Upper lobe of right lung (tissue), 1 donor: Measurements from ENCODE around the gene BHLHE40. TPM values are rescaled to one million over a fixed set of nuclear protein-coding genes. Genes with fewer than 3 reads are reported as not detected.

Experiments
- ATAC-seq: fragments of 200-7000 bp; cut with Tn5 transposase; one replicate; pipeline ENCODE4 v1.9.1; 2020; ENCODE audit warnings: mild to moderate bottlenecking, moderate library complexity
- DNase-seq: peaks from one replicate; pipeline ENCODE4 v3.0.0-alpha.2; 2020
- H3K27ac ChIP-seq: fragments of 200-600 bp; one replicate; pipeline ENCODE4 v1.8.0; 2022
- H3K27me3 ChIP-seq: fragments of 200-600 bp; one replicate; pipeline ENCODE4 v1.8.0; 2022; ENCODE audit warnings: mild to moderate bottlenecking
- H3K36me3 ChIP-seq: fragments of 200-600 bp; one replicate; pipeline ENCODE4 v1.8.0; 2022
- H3K4me1 ChIP-seq: fragments of 200-600 bp; one replicate; pipeline ENCODE4 v1.8.0; 2022
- H3K4me3 ChIP-seq: fragments of 200-600 bp; one replicate; pipeline ENCODE4 v1.8.0; 2022; ENCODE audit warnings: mild to moderate bottlenecking
- H3K9me3 ChIP-seq: fragments of 200-600 bp; one replicate; pipeline ENCODE4 v1.8.0; 2022
- intact Hi-C: fragments of 100-400 bp; cut with DNase I; formaldehyde crosslinking; loops from one replicate; pipeline ENCODE4 v1.11.0; 2022
- total RNA-seq: library from RNA; stranded (reverse); fragmentation: NEBNext Ultra II Directional; extraction: Animal tissue kit (Norgen Biotek cat#: 25700); gene quantifications from one replicate; pipeline ENCODE4 v1.2.1, GENCODE V29; 2021
- TF ChIP-seq, protein P1 (sequence below): fragments of 200-600 bp; IDR thresholded peaks from one replicate; pipeline ENCODE4 v1.8.0; 2022; ENCODE audit warnings: antibody characterized with exemption
- donor health status: DM: no; HTN: yes; CAD: no; lungs with severe emphysema.

Gene BHLHE40
- total RNA-seq, 1 donor from 2014 or later, result 97.1 TPM

DNA sequence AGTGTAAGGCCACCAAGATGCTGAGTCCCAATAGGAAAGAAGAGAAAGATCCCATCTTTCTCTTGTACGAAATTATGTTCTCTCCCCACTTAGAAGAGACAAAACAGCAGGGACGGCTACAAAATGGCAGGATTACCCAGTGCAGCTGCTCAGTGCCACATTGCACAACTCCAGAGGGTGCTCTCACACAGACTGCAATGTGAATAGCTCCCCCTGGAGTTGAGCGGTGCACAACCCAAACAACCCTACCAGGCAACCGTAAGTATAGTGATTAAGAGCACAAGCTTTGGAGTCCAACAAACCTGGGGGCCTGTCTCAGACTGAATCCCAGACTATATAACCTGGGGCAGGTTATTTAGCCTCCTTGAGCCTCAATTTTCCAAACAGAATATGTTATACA is 3.1 kb upstream of the BHLHE40 start:
- ATAC-seq, result peak; percentile 4
- Histone ChIP-seq H3K27ac (peak overlapping the region; percentile 100), H3K4me3 (no peak overlapping the region), H3K4me1 (peaks cover 11% of the 10 kb centered on the region), H3K9me3 (no peaks in the 10 kb centered on the region), H3K27me3 (no peaks in the 10 kb centered on the region), H3K36me3 (peaks cover 6% of the 10 kb centered on the region)
- DNase-seq, result peak; percentile 78
- intact Hi-C loops, result no loop called here
- TF ChIP-seq, protein P1, sequence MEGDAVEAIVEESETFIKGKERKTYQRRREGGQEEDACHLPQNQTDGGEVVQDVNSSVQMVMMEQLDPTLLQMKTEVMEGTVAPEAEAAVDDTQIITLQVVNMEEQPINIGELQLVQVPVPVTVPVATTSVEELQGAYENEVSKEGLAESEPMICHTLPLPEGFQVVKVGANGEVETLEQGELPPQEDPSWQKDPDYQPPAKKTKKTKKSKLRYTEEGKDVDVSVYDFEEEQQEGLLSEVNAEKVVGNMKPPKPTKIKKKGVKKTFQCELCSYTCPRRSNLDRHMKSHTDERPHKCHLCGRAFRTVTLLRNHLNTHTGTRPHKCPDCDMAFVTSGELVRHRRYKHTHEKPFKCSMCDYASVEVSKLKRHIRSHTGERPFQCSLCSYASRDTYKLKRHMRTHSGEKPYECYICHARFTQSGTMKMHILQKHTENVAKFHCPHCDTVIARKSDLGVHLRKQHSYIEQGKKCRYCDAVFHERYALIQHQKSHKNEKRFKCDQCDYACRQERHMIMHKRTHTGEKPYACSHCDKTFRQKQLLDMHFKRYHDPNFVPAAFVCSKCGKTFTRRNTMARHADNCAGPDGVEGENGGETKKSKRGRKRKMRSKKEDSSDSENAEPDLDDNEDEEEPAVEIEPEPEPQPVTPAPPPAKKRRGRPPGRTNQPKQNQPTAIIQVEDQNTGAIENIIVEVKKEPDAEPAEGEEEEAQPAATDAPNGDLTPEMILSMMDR, result peak; percentile 65

DNA sequence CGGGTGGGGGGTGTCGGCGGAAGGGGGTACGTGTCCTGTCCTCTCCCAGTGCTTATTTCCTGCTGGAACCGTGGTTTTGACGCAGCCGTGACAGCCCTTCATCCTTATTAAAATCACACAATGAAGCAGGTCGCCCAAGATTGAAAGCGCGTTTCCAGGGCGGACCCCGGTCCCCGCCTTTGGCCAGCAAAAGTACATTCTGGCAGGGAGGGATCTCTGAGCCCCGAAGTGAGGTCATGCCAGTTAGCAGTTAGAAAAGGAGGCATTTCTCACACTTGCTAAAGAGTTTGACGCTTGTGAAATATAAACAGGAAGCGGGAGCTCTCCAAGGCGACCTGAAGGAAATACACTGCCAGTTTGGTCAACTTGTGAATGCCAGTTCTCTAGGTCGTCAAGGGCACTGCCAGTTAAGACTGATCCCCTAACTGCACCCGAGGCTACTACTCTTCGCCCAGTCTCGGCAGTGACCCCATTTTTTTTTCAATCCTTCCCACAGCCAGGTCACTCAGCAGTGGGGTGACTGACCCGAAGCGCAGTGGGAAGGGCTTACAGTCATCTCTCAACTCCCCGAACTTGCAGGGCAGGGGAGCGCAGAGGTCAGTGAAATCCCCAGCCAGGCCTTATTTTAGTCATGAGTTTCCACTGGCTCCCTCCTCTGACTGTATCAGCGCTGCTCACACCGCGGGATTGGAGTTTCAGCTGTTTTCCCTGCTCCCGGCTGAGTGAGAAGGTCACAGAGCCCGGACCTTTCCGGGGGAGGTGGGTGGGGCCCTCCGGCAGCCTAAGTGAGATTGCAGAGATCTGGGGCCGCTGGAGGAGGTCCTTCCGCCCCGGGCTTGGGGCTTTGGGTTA is 2.0 kb upstream of the BHLHE40 start:
- Histone ChIP-seq H3K36me3 (peaks cover 12% of the 10 kb centered on the region), H3K27ac (peak overlapping the region; percentile 100), H3K27me3 (no peaks in the 10 kb centered on the region), H3K9me3 (no peaks in the 10 kb centered on the region), H3K4me3 (peak overlapping the region; percentile 98), H3K4me1 (peaks cover 20% of the 10 kb centered on the region)
- peak; percentile 5 for ATAC-seq
- intact Hi-C loops, result no loop called here
- DNase-seq, result peak; percentile 91
- TF ChIP-seq, protein P1, result no peak

DNA sequence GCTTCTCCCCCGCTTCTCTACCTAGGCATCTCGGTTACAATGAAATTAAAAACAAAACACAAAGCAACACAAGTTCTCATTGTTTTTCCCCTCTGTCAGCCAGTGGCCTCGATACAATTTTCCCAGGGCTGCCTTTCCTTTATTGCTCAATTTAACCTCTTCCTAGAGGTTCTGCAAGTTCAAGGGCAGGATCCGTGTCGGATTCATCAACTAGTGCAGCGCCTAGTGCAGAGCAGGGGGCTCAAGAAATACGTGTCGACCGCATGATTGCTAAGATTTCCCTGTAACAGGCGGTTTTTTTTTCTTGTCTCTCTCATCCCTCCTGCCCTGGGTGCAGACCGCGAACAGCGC is 1.4 kb upstream of the BHLHE40 start:
- intact Hi-C loops, result no loop called here
- Histone ChIP-seq H3K9me3 (no peaks in the 10 kb centered on the region), H3K27ac (peak overlapping the region; percentile 100), H3K36me3 (peaks cover 18% of the 10 kb centered on the region), H3K4me3 (peak overlapping the region; percentile 98), H3K27me3 (no peaks in the 10 kb centered on the region), H3K4me1 (peaks cover 26% of the 10 kb centered on the region)
- ATAC-seq (no peak), DNase-seq (no peak)
- TF ChIP-seq, protein P1, result no peak

DNA sequence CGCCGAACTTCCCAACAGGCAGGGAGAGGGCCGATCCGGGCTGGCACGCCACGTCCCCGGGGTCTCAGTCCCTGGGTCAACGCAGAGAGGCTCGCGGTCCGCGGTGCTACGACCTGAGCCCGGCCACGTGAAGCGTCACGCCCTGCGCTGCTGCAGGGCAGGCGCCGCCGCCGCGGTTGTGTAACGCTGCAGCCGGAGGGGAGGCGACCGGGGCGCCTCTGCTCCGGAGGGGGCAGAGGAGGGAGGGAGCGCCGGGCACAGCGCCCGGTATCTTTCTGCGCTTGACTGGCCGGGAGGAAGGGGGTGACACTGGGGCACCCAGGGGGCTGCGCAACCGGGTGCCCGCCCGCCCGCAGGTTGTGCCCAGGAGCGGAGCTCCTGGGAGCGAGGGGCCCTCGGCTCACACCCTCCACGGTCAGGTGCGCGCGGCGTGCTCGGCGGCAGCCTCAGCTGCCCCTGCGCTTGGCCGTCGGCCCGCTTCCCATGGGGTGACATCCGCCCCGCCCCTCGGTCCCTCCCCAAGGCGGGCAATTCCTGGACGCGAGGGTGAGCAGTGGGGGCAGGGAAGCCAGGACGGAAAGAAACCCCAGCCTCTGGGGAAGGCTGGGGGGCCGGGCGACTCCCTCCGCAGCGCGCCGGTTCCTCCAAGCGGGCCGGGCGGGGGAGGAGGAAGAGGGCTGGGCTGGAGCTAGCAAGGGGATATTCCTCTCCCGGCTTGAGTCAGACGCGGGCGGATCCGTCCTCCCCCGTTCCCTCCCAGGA is 852 bp upstream of the BHLHE40 start:
- DNase-seq (peak; percentile 99), ATAC-seq (peak; percentile 83)
- peak overlapping the region; percentile 100 for H3K27ac ChIP-seq
- TF ChIP-seq, protein P1, result no peak
- no peaks in the 10 kb centered on the region for H3K9me3 ChIP-seq
- H3K27me3 ChIP-seq, result no peaks in the 10 kb centered on the region
- peaks cover 24% of the 10 kb centered on the region for H3K36me3 ChIP-seq
- intact Hi-C loops, result no loop called here
- H3K4me3 ChIP-seq, result peak overlapping the region; percentile 98
- peaks cover 32% of the 10 kb centered on the region for H3K4me1 ChIP-seq

DNA sequence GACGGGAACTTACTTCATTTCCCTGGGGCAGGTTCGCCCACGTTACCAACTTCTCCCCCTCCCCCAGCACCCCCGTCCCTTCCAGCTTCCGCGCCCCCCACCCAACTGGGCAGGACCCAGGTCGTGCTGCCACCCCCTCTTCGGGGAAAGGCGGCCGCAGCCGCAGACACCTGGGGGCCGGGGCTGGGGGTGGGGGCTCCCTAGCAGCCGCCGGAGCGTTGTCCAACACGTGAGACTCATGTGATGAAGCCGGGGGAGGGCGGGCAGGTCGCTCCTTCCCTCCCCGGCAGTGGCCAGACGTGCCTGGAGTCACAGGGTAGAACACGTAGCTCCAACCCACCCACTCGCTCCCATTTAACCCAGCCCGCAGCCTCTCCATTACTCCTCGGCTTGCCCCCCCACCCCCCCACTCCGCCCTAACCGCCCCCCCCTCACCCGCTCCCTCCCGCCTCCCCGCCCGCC is 240 bp upstream of the BHLHE40 start:
- Histone ChIP-seq H3K27ac (peak overlapping the region; percentile 100), H3K4me3 (peak overlapping the region; percentile 98), H3K9me3 (no peaks in the 10 kb centered on the region), H3K4me1 (peaks cover 35% of the 10 kb centered on the region), H3K36me3 (peaks cover 30% of the 10 kb centered on the region), H3K27me3 (no peaks in the 10 kb centered on the region)
- TF ChIP-seq, protein P1, result no peak
- ATAC-seq (peak; percentile 70), DNase-seq (peak; percentile 98)
- intact Hi-C loops, result no loop called here
